PC-9 (cell line): Measurements from ENCODE around the gene ZSCAN5B. TPM values are rescaled to one million over a fixed set of nuclear protein-coding genes. Genes with fewer than 3 reads are reported as not detected.

Experiments used
- BruUV-seq: library from RNA; stranded (reverse); fragments of 400-500 nt; replicated peaks from 2 replicates; lab custom pipeline; 2021; lab: Mats Ljungman, UMichigan
- CTCF ChIA-PET: fragments of 300-600 bp; sonication (Branson Sonifier 250); formaldehyde crosslinking; loops from one replicate; lab custom pipeline; 2022; ENCODE audit warnings: antibody characterized with exemption; lab: Charles Lee
- POLR2A ChIA-PET: fragments of 300-600 bp; sonication (Branson Sonifier 250); formaldehyde crosslinking; loops from one replicate; lab custom pipeline; 2022; ENCODE audit warnings: antibody characterized with exemption; ENCODE audit not compliant: unreplicated experiment; lab: Charles Lee
- DNase-seq, 2 experiments: peaks; one replicate each; pipeline versions ENCODE4 v3.0.0 to v3.0.0-alpha.2; 2015 to 2022; ENCODE audit warnings: mixed read lengths in 1 of 2
- H2AFZ ChIP-seq: fragments of 200-600 bp; sonication (generic); 2 replicates; pipeline ENCODE4 v1.8.1; 2017; ENCODE audit warnings: antibody characterized with exemption
- H3F3A ChIP-seq: fragments of 200-600 bp; sonication (generic); 2 replicates; pipeline ENCODE4 v1.8.1; 2017; ENCODE audit warnings: antibody characterized with exemption, mild to moderate bottlenecking, low read depth; ENCODE audit not compliant: insufficient read depth
- H3K27ac ChIP-seq: fragments of 200-600 bp; sonication (generic); 2 replicates; pipeline ENCODE4 v1.6.1; 2016; ENCODE audit warnings: mixed run types
- H3K27me3 ChIP-seq: fragments of 200-600 bp; sonication (generic); 2 replicates; pipeline ENCODE4 v1.6.1; 2016; ENCODE audit warnings: low read depth, mixed run types; ENCODE audit not compliant: insufficient read depth
- H3K36me3 ChIP-seq: fragments of 200-600 bp; sonication (generic); 2 replicates; pipeline ENCODE4 v1.6.1; 2016; ENCODE audit warnings: low read depth, mixed run types
- H3K4me1 ChIP-seq: fragments of 200-600 bp; sonication (generic); replicated peaks from 2 replicates; pipeline ENCODE4 v1.6.1; 2016; ENCODE audit warnings: mixed run types; ENCODE audit not compliant: insufficient read depth
- H3K4me2 ChIP-seq: fragments of 200-600 bp; sonication (generic); 2 replicates; pipeline ENCODE4 v1.6.1; 2017; ENCODE audit warnings: mixed run types
- H3K4me3 ChIP-seq: fragments of 200-600 bp; sonication (generic); 2 replicates; pipeline ENCODE4 v1.6.1; 2016; ENCODE audit warnings: mixed run types
- H3K79me2 ChIP-seq: fragments of 200-600 bp; sonication (generic); 2 replicates; pipeline ENCODE4 v1.6.1; 2017; ENCODE audit warnings: low read depth, mixed run types
- H3K9me2 ChIP-seq: fragments of 200-600 bp; sonication (generic); 2 replicates; pipeline ENCODE4 v1.8.1; 2017; ENCODE audit warnings: mild to moderate bottlenecking; ENCODE audit not compliant: insufficient read depth
- H3K9me3 ChIP-seq: fragments of 200-600 bp; sonication (generic); 2 replicates; pipeline ENCODE4 v1.8.1; 2016; ENCODE audit warnings: low read depth; ENCODE audit not compliant: insufficient read depth
- H4K20me1 ChIP-seq: fragments of 200-600 bp; sonication (generic); 2 replicates; pipeline ENCODE4 v1.8.1; 2017; ENCODE audit not compliant: insufficient read depth
- EZH2 ChIP-seq: fragments of 200-600 bp; sonication (generic); IDR thresholded peaks from 2 replicates; pipeline ENCODE4 v1.8.0; 2017; ENCODE audit warnings: antibody characterized with exemption, low read depth
- intact Hi-C: fragments of 100-400 bp; cut with micrococcal nuclease; formaldehyde crosslinking; loops from one replicate; pipeline ENCODE4 v1.10.0; 2022; ENCODE audit not compliant: unreplicated experiment
- total RNA-seq: library from RNA; stranded (reverse); gene quantifications from 2 replicates; pipeline ENCODE4 v1.2.3, GENCODE V29; 2021
- TF ChIP-seq, protein P1 (sequence below): fragments of 200-600 bp; sonication (generic); conservative IDR thresholded peaks from 2 replicates; pipeline ENCODE4 v1.6.1; 2017; ENCODE audit warnings: mixed run types, antibody characterized with exemption, mild to moderate bottlenecking, moderate library complexity

The ZSCAN5B gene
- total RNA-seq, 1 experiment from 2014 or later: not detected

DNA sequence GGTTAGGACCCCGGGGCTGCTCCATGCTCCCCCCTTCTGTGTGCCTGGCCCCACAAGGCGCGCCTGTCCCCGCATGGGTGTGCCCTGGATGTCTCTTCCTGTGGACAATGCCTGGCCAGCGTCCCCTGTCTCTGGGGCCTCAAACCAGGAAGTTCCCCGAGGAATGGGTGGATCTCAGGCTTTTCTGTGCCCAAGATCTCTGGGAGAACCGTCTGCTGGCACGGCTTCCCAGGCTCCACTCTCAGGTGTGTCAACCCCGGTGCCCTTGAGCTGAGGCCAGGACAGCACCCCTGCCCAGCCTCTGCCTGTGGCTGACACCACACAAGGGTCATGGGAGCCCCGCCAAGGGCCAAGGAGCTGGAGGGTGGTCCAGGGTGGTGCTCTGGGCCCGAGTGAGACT is 40.8 kb downstream of the ZSCAN5B start:
- ChIA-PET POLR2A (no interaction called here), CTCF (no interaction called here)
- TF ChIP-seq, protein P1, sequence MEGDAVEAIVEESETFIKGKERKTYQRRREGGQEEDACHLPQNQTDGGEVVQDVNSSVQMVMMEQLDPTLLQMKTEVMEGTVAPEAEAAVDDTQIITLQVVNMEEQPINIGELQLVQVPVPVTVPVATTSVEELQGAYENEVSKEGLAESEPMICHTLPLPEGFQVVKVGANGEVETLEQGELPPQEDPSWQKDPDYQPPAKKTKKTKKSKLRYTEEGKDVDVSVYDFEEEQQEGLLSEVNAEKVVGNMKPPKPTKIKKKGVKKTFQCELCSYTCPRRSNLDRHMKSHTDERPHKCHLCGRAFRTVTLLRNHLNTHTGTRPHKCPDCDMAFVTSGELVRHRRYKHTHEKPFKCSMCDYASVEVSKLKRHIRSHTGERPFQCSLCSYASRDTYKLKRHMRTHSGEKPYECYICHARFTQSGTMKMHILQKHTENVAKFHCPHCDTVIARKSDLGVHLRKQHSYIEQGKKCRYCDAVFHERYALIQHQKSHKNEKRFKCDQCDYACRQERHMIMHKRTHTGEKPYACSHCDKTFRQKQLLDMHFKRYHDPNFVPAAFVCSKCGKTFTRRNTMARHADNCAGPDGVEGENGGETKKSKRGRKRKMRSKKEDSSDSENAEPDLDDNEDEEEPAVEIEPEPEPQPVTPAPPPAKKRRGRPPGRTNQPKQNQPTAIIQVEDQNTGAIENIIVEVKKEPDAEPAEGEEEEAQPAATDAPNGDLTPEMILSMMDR: no peak
- TF ChIP-seq EZH2: no peak
- Histone ChIP-seq H3K4me2 (no peak overlapping the region), H3F3A (no peaks in the 10 kb centered on the region), H2AFZ (no peak overlapping the region), H3K36me3 (peaks cover 12% of the 10 kb centered on the region; the same call in 1 of the 2 replicates), H3K4me1 (no peaks in the 10 kb centered on the region), H3K4me3 (no peak overlapping the region), H3K9me3 (no peaks in the 10 kb centered on the region), H3K9me2 (no peaks in the 10 kb centered on the region), H4K20me1 (peaks cover 28% of the 10 kb centered on the region), H3K27me3 (no peaks in the 10 kb centered on the region), H3K79me2 (no peaks in the 10 kb centered on the region), H3K27ac (no peak overlapping the region)
- intact Hi-C loops: no loop called here
- no TSS peak for BruUV-seq
- DNase-seq: no peak

- ChIA-PET POLR2A (interaction anchor here (0.5 kb wide), 1 partner anchor 10 kb away, joined by 4 read pairs; no protein-coding TSS in a partner anchor), CTCF (interaction anchor here (0.6 kb wide), 1 partner anchor 15 kb away, joined by 6 read pairs; no protein-coding TSS in a partner anchor)
- Histone ChIP-seq H3K4me2 (no peak overlapping the region), H3K36me3 (peaks cover 15% of the 10 kb centered on the region; the same call in 1 of the 2 replicates), H3K79me2 (peaks cover 3% of the 10 kb centered on the region; the same call in 1 of the 2 replicates), H4K20me1 (peaks cover 23% of the 10 kb centered on the region), H3K9me2 (no peaks in the 10 kb centered on the region), H3K9me3 (no peaks in the 10 kb centered on the region), H2AFZ (no peak overlapping the region), H3K4me3 (no peak overlapping the region), H3K4me1 (no peaks in the 10 kb centered on the region), H3F3A (no peaks in the 10 kb centered on the region), H3K27ac (no peak overlapping the region), H3K27me3 (no peaks in the 10 kb centered on the region)
- intact Hi-C loops: no loop called here
- no peak for DNase-seq
- TF ChIP-seq EZH2: no peak
- TF ChIP-seq, protein P1: peak; percentile 56
- no TSS peak for BruUV-seq
Observed at GRCh38 chr19:56155124-56155687, 42.4 kb downstream of the ZSCAN5B start.

GRCh38 chr19:56153507-56153906 is 44.1 kb downstream of the ZSCAN5B start:
- DNase-seq: no peak
- Histone ChIP-seq H4K20me1 (peaks cover 29% of the 10 kb centered on the region), H3K9me2 (no peaks in the 10 kb centered on the region), H3K27me3 (no peaks in the 10 kb centered on the region), H3K79me2 (peaks cover 11% of the 10 kb centered on the region), H2AFZ (no peak overlapping the region), H3F3A (no peaks in the 10 kb centered on the region), H3K9me3 (no peaks in the 10 kb centered on the region), H3K4me1 (no peaks in the 10 kb centered on the region), H3K4me2 (no peak overlapping the region), H3K4me3 (no peak overlapping the region), H3K27ac (no peak overlapping the region), H3K36me3 (0 out of 2 replicates have a peak, but pooled peaks cover 16% of the 10 kb centered on the region)
- no TSS peak for BruUV-seq
- CTCF ChIA-PET: interaction anchor here (0.5 kb wide), 1 partner anchor 13 kb away, joined by 3 read pairs; the partner anchor contains the start of gene ZNF444
- intact Hi-C loops: no loop called here
- TF ChIP-seq EZH2: no peak
- TF ChIP-seq, protein P1: no peak
- POLR2A ChIA-PET: interaction anchor here (0.6 kb wide), 1 partner anchor 566 kb away, joined by 4 read pairs; no protein-coding TSS in a partner anchor
